ENCODE results near the gene C16orf89. TPM values are rescaled to one million over a fixed set of nuclear protein-coding genes. Genes with fewer than 3 reads are reported as not detected.
"Not testable (repeated sequence)": the region's sequence is repeated elsewhere in the genome, so short reads cannot be mapped to it uniquely, and the experiment has no call there.

The C16orf89 gene
- total RNA-seq, 1 experiment from 2014 or later, result not detected

GRCh38 chr16:5045499-5046115 is 20.1 kb downstream of the C16orf89 start:
- no peaks in the 10 kb centered on the region for H3K79me2 ChIP-seq (ENCODE audit: low read depth)
- H3K9me2 ChIP-seq (ENCODE audit: insufficient read depth), result no peaks in the 10 kb centered on the region
- no peaks in the 10 kb centered on the region for H3K36me3 ChIP-seq (ENCODE audit: low read depth)
- TF ChIP-seq EZH2 (IDR thresholded peaks at IDR 0.05; ENCODE audit: low read depth), result no peak
- TF ChIP-seq, protein P1, sequence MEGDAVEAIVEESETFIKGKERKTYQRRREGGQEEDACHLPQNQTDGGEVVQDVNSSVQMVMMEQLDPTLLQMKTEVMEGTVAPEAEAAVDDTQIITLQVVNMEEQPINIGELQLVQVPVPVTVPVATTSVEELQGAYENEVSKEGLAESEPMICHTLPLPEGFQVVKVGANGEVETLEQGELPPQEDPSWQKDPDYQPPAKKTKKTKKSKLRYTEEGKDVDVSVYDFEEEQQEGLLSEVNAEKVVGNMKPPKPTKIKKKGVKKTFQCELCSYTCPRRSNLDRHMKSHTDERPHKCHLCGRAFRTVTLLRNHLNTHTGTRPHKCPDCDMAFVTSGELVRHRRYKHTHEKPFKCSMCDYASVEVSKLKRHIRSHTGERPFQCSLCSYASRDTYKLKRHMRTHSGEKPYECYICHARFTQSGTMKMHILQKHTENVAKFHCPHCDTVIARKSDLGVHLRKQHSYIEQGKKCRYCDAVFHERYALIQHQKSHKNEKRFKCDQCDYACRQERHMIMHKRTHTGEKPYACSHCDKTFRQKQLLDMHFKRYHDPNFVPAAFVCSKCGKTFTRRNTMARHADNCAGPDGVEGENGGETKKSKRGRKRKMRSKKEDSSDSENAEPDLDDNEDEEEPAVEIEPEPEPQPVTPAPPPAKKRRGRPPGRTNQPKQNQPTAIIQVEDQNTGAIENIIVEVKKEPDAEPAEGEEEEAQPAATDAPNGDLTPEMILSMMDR (conservative IDR thresholded peaks at IDR 0.05), result no peak
- H3K9me3 ChIP-seq (ENCODE audit: insufficient read depth, low read depth), result no peaks in the 10 kb centered on the region
- peaks cover 35% of the 10 kb centered on the region; the same call in 1 of the 2 replicates for H3K27me3 ChIP-seq (ENCODE audit: insufficient read depth, low read depth)
- POLR2A ChIA-PET (ENCODE audit: unreplicated experiment), result no interaction called here
- no TSS peak for BruUV-seq (replicated peaks)
- H3K4me2 ChIP-seq, result no peak overlapping the region
- no peak overlapping the region for H3K27ac ChIP-seq
- peaks cover 18% of the 10 kb centered on the region for H3K4me1 ChIP-seq (replicated peaks; ENCODE audit: insufficient read depth)
- H2AFZ ChIP-seq, result no peak overlapping the region
- intact Hi-C loops (cut with micrococcal nuclease; ENCODE audit: unreplicated experiment), result no loop called here
- DNase-seq, result no peak
- no peak overlapping the region for H3K4me3 ChIP-seq
- no peaks in the 10 kb centered on the region for H4K20me1 ChIP-seq (ENCODE audit: insufficient read depth)
- peaks cover 14% of the 10 kb centered on the region for H3F3A ChIP-seq (ENCODE audit: insufficient read depth, low read depth)
- CTCF ChIA-PET, result no interaction called here

- BruUV-seq (replicated peaks); H3K4me2 ChIP-seq; H3K27ac ChIP-seq; H2AFZ ChIP-seq; H3K9me2 ChIP-seq (ENCODE audit: insufficient read depth); POLR2A ChIA-PET (ENCODE audit: unreplicated experiment); H3K36me3 ChIP-seq (ENCODE audit: low read depth); CTCF ChIA-PET; H3K4me3 ChIP-seq; H3K9me3 ChIP-seq (ENCODE audit: insufficient read depth, low read depth); intact Hi-C loops (cut with micrococcal nuclease; ENCODE audit: unreplicated experiment); H3K79me2 ChIP-seq (ENCODE audit: low read depth); DNase-seq; H4K20me1 ChIP-seq (ENCODE audit: insufficient read depth): not testable (repeated sequence)
- Histone ChIP-seq H3K4me1 (replicated peaks; ENCODE audit: insufficient read depth) (peaks cover 18% of the 10 kb centered on the region), H3F3A (ENCODE audit: insufficient read depth, low read depth) (peaks cover 14% of the 10 kb centered on the region), H3K27me3 (ENCODE audit: insufficient read depth, low read depth) (peaks cover 25% of the 10 kb centered on the region; the same call in 1 of the 2 replicates)
These were observed 21.2 kb downstream of the C16orf89 start for GRCh38 chr16:5044581-5044980.

GRCh38 chr16:5044011-5044540 is 21.7 kb downstream of the C16orf89 start:
- Histone ChIP-seq H3K36me3 (ENCODE audit: low read depth) (no peaks in the 10 kb centered on the region), H4K20me1 (ENCODE audit: insufficient read depth) (no peaks in the 10 kb centered on the region), H3K4me1 (replicated peaks; ENCODE audit: insufficient read depth) (peaks cover 18% of the 10 kb centered on the region), H3K4me2 (no peak overlapping the region), H3K79me2 (ENCODE audit: low read depth) (no peaks in the 10 kb centered on the region), H3K4me3 (no peak overlapping the region), H3K27ac (no peak overlapping the region), H3F3A (ENCODE audit: insufficient read depth, low read depth) (peaks cover 14% of the 10 kb centered on the region), H3K9me3 (ENCODE audit: insufficient read depth, low read depth) (no peaks in the 10 kb centered on the region), H3K27me3 (ENCODE audit: insufficient read depth, low read depth) (peaks cover 22% of the 10 kb centered on the region; the same call in 1 of the 2 replicates), H2AFZ (no peak overlapping the region), H3K9me2 (ENCODE audit: insufficient read depth) (no peaks in the 10 kb centered on the region)
- ChIA-PET CTCF (no interaction called here), POLR2A (ENCODE audit: unreplicated experiment) (no interaction called here)
- intact Hi-C loops (cut with micrococcal nuclease; ENCODE audit: unreplicated experiment), result no loop called here
- TF ChIP-seq, protein P1 (conservative IDR thresholded peaks at IDR 0.05), result no peak
- no peak for TF ChIP-seq EZH2 (IDR thresholded peaks at IDR 0.05; ENCODE audit: low read depth)
- DNase-seq, result no peak
- BruUV-seq (replicated peaks), result no TSS peak

All from PC-9 (cell line).